ENCODE data around the gene ARHGAP12. TPM values are rescaled to one million over a fixed set of nuclear protein-coding genes. Genes with fewer than 3 reads are reported as not detected.

ARHGAP12 gene
- polyA plus RNA-seq, 2 donors = 6.9 to 19.8 TPM

DNA sequence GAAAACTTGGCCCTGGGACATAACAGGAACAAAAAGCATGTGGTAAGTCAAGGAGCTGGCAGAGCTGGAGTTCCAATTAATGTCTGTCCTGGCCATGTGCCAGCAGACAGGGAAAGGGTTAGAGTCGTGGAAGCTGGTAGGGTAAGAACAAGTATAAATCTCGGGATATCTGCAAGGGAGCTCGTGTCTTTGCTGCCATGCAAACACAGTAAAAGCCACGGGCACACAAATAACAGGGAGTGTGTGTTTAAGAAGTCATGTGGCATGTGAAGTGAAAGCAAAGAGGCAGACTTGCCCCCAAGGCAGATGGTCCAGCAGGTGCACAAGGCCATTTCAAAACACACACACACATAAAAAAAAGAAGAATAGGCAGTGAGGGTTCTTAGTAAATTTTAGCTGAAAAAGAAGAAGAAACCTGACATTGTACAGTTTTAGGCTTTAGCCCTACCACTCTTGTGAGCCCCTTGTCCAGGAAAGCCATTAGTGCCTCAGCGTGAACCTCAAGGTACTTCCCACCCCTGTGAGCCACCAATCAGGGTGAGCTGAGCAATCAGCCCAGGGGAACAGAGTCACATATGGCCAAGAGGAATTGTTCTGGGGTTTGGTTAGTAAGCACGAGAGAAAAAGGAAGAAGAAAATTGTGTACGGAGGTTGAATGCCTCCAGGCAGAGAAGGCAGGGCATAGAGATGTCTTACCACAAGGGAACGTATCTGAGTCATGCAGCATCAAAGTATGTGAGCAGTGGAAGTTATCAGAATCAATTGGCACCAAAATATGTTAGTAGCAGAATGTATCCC, 32.8 kb upstream of the ARHGAP12 start:
- Histone ChIP-seq H3K9me3 (ENCODE audit: control insufficient read depth in 2 of 2, insufficient read depth in 1 of 2, low read depth in 1 of 2, low read length in 1 of 2) (no peaks in the 10 kb centered on the region), H3K36me3 (ENCODE audit: control insufficient read depth in 2 of 2, insufficient read depth in 2 of 2, low read length in 1 of 2) (no peaks in the 10 kb centered on the region), H3K27me3 (ENCODE audit: control insufficient read depth in 1 of 2, insufficient read depth in 2 of 2, low read length in 2 of 2) (no peaks in the 10 kb centered on the region), H3K27ac (ENCODE audit: low read depth in 2 of 2, low read length in 1 of 2) (no peak overlapping the region), H3K4me3 (ENCODE audit: low read depth in 1 of 2, low read length in 2 of 2) (no peak overlapping the region), H3K4me1 (ENCODE audit: control insufficient read depth in 2 of 2, insufficient read depth in 2 of 2, low read length in 1 of 2) (peaks cover 0 to 3% of the 10 kb centered on the region in 2 donors)
- 43 to 54% methylated on average over 8 of the region's 8 CpGs for WGBS, 2 donors

- H3K27ac ChIP-seq (ENCODE audit: low read depth in 2 of 2, low read length in 1 of 2) = no peak overlapping the region
- H3K4me1 ChIP-seq (ENCODE audit: control insufficient read depth in 2 of 2, insufficient read depth in 2 of 2, low read length in 1 of 2) = peaks cover 0 to 3% of the 10 kb centered on the region in 2 donors
- no peak overlapping the region for H3K4me3 ChIP-seq (ENCODE audit: low read depth in 1 of 2, low read length in 2 of 2)
- H3K36me3 ChIP-seq (ENCODE audit: control insufficient read depth in 2 of 2, insufficient read depth in 2 of 2, low read length in 1 of 2) = no peaks in the 10 kb centered on the region
- 57 to 66% methylated on average over 3 of the region's 3 CpGs for WGBS, 2 donors
- no peaks in the 10 kb centered on the region for H3K27me3 ChIP-seq (ENCODE audit: control insufficient read depth in 1 of 2, insufficient read depth in 2 of 2, low read length in 2 of 2)
- H3K9me3 ChIP-seq (ENCODE audit: control insufficient read depth in 2 of 2, insufficient read depth in 1 of 2, low read depth in 1 of 2, low read length in 1 of 2) = no peaks in the 10 kb centered on the region
Observed at GRCh38 chr10:31959461-31960173, 31.0 kb upstream of the ARHGAP12 start.

DNA sequence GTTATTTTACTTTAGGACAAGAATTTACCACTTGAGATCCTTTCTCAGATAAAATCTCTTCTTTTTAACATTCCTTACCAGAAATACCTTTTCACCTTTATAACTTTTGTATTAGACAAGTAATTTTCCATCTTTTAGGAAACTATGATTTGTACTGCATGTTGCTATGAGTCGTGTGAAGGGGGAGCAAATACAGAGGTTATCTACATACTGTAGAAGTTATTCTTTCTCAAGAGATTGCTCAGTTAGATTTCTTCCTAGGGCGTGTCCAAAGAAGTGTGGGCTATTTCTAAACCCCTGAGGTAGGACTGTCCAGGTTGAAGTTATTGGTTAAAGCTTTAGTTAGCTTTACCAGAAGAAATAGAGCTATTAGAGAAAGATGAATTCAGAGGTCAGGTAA, 30.2 kb upstream of the ARHGAP12 start:
- 78 to 84% methylated on average over 2 of the region's 2 CpGs for WGBS, 2 donors
- H3K4me3 ChIP-seq (ENCODE audit: low read depth in 1 of 2, low read length in 2 of 2) = no peak overlapping the region

DNA sequence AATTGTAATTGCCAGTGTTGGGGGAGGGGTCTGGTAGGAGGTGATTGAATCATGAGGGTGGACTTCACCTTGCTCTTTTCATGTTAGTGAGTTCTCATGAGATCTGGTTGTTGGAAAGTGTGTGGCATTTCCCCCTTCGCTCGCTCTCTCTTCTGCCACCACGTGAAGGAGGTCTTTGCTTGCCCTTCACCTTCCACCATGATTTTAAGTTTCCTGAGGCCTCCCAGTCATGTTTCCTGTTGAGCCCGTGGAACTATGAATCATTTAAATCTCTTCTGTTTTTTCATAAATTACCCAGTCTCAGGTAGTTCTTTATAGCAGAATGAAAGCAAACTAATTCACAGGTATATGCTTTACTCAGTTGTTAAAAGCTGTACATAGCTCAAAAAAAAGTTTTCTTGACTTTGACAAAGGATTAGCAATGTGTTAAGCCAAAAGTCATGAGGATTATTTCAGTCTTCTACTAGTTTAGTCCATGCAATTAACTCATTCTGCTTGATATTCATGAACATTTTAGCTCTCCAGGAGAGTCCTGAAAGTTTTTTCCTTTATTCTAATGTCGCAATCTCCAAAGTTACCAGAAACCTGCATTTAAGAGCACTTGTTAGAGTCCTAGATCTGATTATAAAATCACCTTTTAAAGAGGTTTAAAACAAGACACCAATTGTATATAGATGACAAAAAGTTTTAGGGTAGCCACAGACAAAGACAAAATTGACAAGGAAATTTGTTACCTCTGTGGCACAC, 27.7 kb upstream of the ARHGAP12 start:
- Histone ChIP-seq H3K27me3 (ENCODE audit: control insufficient read depth in 1 of 2, insufficient read depth in 2 of 2, low read length in 2 of 2) (no peaks in the 10 kb centered on the region), H3K9me3 (ENCODE audit: control insufficient read depth in 2 of 2, insufficient read depth in 1 of 2, low read depth in 1 of 2, low read length in 1 of 2) (no peaks in the 10 kb centered on the region), H3K4me3 (ENCODE audit: low read depth in 1 of 2, low read length in 2 of 2) (no peak overlapping the region), H3K4me1 (ENCODE audit: control insufficient read depth in 2 of 2, insufficient read depth in 2 of 2, low read length in 1 of 2) (peaks cover 0 to 2% of the 10 kb centered on the region in 2 donors), H3K36me3 (ENCODE audit: control insufficient read depth in 2 of 2, insufficient read depth in 2 of 2, low read length in 1 of 2) (no peaks in the 10 kb centered on the region), H3K27ac (ENCODE audit: low read depth in 2 of 2, low read length in 1 of 2) (no peak overlapping the region)
- 87 to 88% methylated on average over 5 of the region's 5 CpGs for WGBS, 2 donors

More for the DNA sequence above, 30.2 kb upstream of the ARHGAP12 start:
- Histone ChIP-seq H3K27me3 (ENCODE audit: control insufficient read depth in 1 of 2, insufficient read depth in 2 of 2, low read length in 2 of 2) (no peaks in the 10 kb centered on the region), H3K9me3 (ENCODE audit: control insufficient read depth in 2 of 2, insufficient read depth in 1 of 2, low read depth in 1 of 2, low read length in 1 of 2) (no peaks in the 10 kb centered on the region), H3K27ac (ENCODE audit: low read depth in 2 of 2, low read length in 1 of 2) (no peak overlapping the region), H3K4me1 (ENCODE audit: control insufficient read depth in 2 of 2, insufficient read depth in 2 of 2, low read length in 1 of 2) (peaks cover 0 to 3% of the 10 kb centered on the region in 2 donors), H3K36me3 (ENCODE audit: control insufficient read depth in 2 of 2, insufficient read depth in 2 of 2, low read length in 1 of 2) (no peaks in the 10 kb centered on the region)

DNA sequence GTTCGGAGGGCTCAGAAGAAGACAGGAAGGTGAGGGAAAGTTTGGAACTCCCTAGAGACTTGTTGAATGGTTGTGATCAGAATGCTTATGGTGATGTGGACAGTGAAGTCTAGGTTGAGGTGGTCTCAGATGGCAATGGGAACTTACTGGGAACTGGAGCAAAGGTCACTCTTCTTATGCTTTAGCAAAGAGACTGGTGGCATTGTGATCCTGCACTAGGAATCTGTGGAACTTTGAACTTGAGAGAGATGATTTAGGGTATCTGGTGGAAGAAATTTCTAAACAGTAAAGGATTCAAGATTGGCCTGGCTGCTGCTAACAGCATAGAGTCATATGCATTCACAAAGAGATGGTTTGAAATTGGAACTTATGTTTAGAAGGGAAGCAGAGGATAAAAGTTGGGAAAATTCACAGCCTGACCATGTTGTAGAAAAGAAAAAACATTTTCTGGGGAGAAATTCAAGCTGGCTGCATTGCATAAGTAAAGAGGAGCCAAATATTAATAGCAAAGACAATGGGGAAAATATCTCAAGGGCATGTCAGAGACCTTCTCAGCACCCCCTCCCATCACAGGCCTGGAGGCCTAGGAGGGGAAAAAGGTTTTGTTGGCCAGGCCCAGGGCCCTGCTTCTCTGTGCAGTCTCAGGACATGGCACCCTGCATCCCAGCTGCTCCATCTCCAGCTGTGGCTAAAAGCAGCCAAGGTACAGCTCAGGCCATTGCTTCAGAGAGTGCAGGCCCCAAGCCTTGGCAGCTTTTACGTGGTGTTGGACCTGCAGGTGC, 26.0 kb upstream of the ARHGAP12 start:
- H3K4me1 ChIP-seq (ENCODE audit: control insufficient read depth in 2 of 2, insufficient read depth in 2 of 2, low read length in 1 of 2) = no peaks in the 10 kb centered on the region
- no peaks in the 10 kb centered on the region for H3K9me3 ChIP-seq (ENCODE audit: control insufficient read depth in 2 of 2, insufficient read depth in 1 of 2, low read depth in 1 of 2, low read length in 1 of 2)
- H3K27ac ChIP-seq (ENCODE audit: low read depth in 2 of 2, low read length in 1 of 2) = no peak overlapping the region
- H3K27me3 ChIP-seq (ENCODE audit: control insufficient read depth in 1 of 2, insufficient read depth in 2 of 2, low read length in 2 of 2) = no peaks in the 10 kb centered on the region
- no peak overlapping the region for H3K4me3 ChIP-seq (ENCODE audit: low read depth in 1 of 2, low read length in 2 of 2)
- no peaks in the 10 kb centered on the region for H3K36me3 ChIP-seq (ENCODE audit: control insufficient read depth in 2 of 2, insufficient read depth in 2 of 2, low read length in 1 of 2)
- WGBS, 2 donors = 82 to 93% methylated on average over 2 of the region's 2 CpGs

GRCh38 chr10:31953480-31953879, 24.8 kb upstream of the ARHGAP12 start:
- Histone ChIP-seq H3K4me1 (ENCODE audit: control insufficient read depth in 2 of 2, insufficient read depth in 2 of 2, low read length in 1 of 2) (no peaks in the 10 kb centered on the region), H3K9me3 (ENCODE audit: control insufficient read depth in 2 of 2, insufficient read depth in 1 of 2, low read depth in 1 of 2, low read length in 1 of 2) (no peaks in the 10 kb centered on the region), H3K27me3 (ENCODE audit: control insufficient read depth in 1 of 2, insufficient read depth in 2 of 2, low read length in 2 of 2) (no peaks in the 10 kb centered on the region), H3K27ac (ENCODE audit: low read depth in 2 of 2, low read length in 1 of 2) (no peak overlapping the region), H3K36me3 (ENCODE audit: control insufficient read depth in 2 of 2, insufficient read depth in 2 of 2, low read length in 1 of 2) (no peaks in the 10 kb centered on the region), H3K4me3 (ENCODE audit: low read depth in 1 of 2, low read length in 2 of 2) (no peak overlapping the region)
- 78 to 88% methylated on average over 2 of the region's 2 CpGs for WGBS, 2 donors

DNA sequence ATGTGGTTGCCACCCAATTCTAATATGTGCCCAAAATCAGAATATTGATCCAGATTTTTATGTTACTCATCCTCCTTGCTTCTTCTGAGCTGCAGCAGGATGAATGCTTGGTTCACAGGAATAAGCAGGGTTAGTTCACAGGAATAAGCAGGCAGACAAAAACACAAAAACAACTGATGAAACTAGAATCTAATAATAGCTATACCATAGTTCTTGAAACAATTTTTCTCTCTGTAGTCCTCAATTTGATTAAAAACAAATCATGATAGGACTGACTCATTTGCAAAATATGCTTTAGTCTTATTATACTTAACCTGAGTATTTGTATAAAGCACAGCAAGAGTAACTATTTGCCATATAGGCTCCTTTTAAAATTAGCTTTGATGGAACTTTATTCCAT, 24.4 kb upstream of the ARHGAP12 start:
- Histone ChIP-seq H3K36me3 (ENCODE audit: control insufficient read depth in 2 of 2, insufficient read depth in 2 of 2, low read length in 1 of 2) (no peaks in the 10 kb centered on the region), H3K4me1 (ENCODE audit: control insufficient read depth in 2 of 2, insufficient read depth in 2 of 2, low read length in 1 of 2) (no peaks in the 10 kb centered on the region), H3K9me3 (ENCODE audit: control insufficient read depth in 2 of 2, insufficient read depth in 1 of 2, low read depth in 1 of 2, low read length in 1 of 2) (no peaks in the 10 kb centered on the region), H3K4me3 (ENCODE audit: low read depth in 1 of 2, low read length in 2 of 2) (no peak overlapping the region), H3K27ac (ENCODE audit: low read depth in 2 of 2, low read length in 1 of 2) (no peak overlapping the region), H3K27me3 (ENCODE audit: control insufficient read depth in 1 of 2, insufficient read depth in 2 of 2, low read length in 2 of 2) (no peaks in the 10 kb centered on the region)

DNA sequence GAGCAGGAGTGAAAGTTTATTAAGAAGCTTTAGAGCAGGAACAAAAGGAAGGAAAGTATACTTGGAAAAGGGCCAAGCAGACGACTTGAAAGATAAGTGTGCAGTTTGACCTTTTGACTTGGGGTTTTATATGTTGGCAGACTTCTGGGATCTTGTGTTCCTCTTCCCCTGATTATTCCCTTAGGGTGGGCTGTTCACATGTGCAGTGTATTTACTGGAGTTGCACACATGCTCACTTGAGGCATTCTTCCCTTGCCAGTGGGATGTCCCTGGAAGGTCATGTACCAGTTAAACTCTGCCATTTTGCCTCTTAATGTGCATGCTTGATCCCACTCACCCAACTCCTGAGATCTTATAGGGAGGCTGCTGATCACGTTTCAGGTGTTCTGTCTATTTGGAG, 23.4 kb upstream of the ARHGAP12 start:
- H3K4me3 ChIP-seq (ENCODE audit: low read depth in 1 of 2, low read length in 2 of 2) = no peak overlapping the region
- no peak overlapping the region for H3K27ac ChIP-seq (ENCODE audit: low read depth in 2 of 2, low read length in 1 of 2)
- 25 to 29% methylated on average over 2 of the region's 2 CpGs for WGBS, 2 donors
- H3K4me1 ChIP-seq (ENCODE audit: control insufficient read depth in 2 of 2, insufficient read depth in 2 of 2, low read length in 1 of 2) = no peaks in the 10 kb centered on the region
- no peaks in the 10 kb centered on the region for H3K36me3 ChIP-seq (ENCODE audit: control insufficient read depth in 2 of 2, insufficient read depth in 2 of 2, low read length in 1 of 2)
- H3K9me3 ChIP-seq (ENCODE audit: control insufficient read depth in 2 of 2, insufficient read depth in 1 of 2, low read depth in 1 of 2, low read length in 1 of 2) = no peaks in the 10 kb centered on the region
- no peaks in the 10 kb centered on the region for H3K27me3 ChIP-seq (ENCODE audit: control insufficient read depth in 1 of 2, insufficient read depth in 2 of 2, low read length in 2 of 2)

- 91 to 95% methylated on average over 3 of the region's 3 CpGs for WGBS, 2 donors
- H3K27ac ChIP-seq (ENCODE audit: low read depth in 2 of 2, low read length in 1 of 2) = no peak overlapping the region
- no peaks in the 10 kb centered on the region for H3K9me3 ChIP-seq (ENCODE audit: control insufficient read depth in 2 of 2, insufficient read depth in 1 of 2, low read depth in 1 of 2, low read length in 1 of 2)
- H3K27me3 ChIP-seq (ENCODE audit: control insufficient read depth in 1 of 2, insufficient read depth in 2 of 2, low read length in 2 of 2) = no peaks in the 10 kb centered on the region
- H3K4me3 ChIP-seq (ENCODE audit: low read depth in 1 of 2, low read length in 2 of 2) = no peak overlapping the region
- H3K36me3 ChIP-seq (ENCODE audit: control insufficient read depth in 2 of 2, insufficient read depth in 2 of 2, low read length in 1 of 2) = no peaks in the 10 kb centered on the region
- no peaks in the 10 kb centered on the region for H3K4me1 ChIP-seq (ENCODE audit: control insufficient read depth in 2 of 2, insufficient read depth in 2 of 2, low read length in 1 of 2)
Observed at GRCh38 chr10:31949266-31949665, 20.6 kb upstream of the ARHGAP12 start.
